ENCODE data around the gene ERVH48-1. TPM values are rescaled to one million over a fixed set of nuclear protein-coding genes. Genes with fewer than 3 reads are reported as not detected.
"Not testable (repeated sequence)": the region's sequence is repeated elsewhere in the genome, so short reads cannot be mapped to it uniquely, and the experiment has no call there.

Gene ERVH48-1
- total and polyA plus RNA-seq, 2 donors from 2014 or later, result not detected

GRCh38 chr21:42971897-42972275 lies 46.5 kb upstream of the ERVH48-1 start:
- H3K27me3 ChIP-seq (ENCODE audit: control insufficient read depth, insufficient read depth, low read length), result no peaks in the 10 kb centered on the region
- H3K36me3 ChIP-seq (ENCODE audit: control insufficient read depth in 2 of 3, insufficient read depth in 3 of 3, low read length in 3 of 3), result no peaks in the 10 kb centered on the region
- peak in 2 of 5 donors; percentile 44 to 75 for DNase-seq
- no peak overlapping the region for H3K9ac ChIP-seq (ENCODE audit: low read length in 3 of 3)
- TF ChIP-seq, protein P1, sequence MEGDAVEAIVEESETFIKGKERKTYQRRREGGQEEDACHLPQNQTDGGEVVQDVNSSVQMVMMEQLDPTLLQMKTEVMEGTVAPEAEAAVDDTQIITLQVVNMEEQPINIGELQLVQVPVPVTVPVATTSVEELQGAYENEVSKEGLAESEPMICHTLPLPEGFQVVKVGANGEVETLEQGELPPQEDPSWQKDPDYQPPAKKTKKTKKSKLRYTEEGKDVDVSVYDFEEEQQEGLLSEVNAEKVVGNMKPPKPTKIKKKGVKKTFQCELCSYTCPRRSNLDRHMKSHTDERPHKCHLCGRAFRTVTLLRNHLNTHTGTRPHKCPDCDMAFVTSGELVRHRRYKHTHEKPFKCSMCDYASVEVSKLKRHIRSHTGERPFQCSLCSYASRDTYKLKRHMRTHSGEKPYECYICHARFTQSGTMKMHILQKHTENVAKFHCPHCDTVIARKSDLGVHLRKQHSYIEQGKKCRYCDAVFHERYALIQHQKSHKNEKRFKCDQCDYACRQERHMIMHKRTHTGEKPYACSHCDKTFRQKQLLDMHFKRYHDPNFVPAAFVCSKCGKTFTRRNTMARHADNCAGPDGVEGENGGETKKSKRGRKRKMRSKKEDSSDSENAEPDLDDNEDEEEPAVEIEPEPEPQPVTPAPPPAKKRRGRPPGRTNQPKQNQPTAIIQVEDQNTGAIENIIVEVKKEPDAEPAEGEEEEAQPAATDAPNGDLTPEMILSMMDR (IDR thresholded peaks at IDR 0.05; ENCODE audit: borderline replicate concordance, extremely low read depth, insufficient read depth), result no peak
- intact Hi-C loops (cut with DNase I), result no loop called here
- peaks cover 0 to 12% (median 4%) of the 10 kb centered on the region in 3 donors for H3K4me1 ChIP-seq (ENCODE audit: control insufficient read depth in 2 of 3, insufficient read depth in 2 of 3, low read depth in 1 of 3, low read length in 3 of 3)
- H3K27ac ChIP-seq (ENCODE audit: low read depth in 2 of 2, low read length in 2 of 2), result no peak overlapping the region
- no peaks in the 10 kb centered on the region for H3K9me3 ChIP-seq (ENCODE audit: control insufficient read depth in 2 of 3, insufficient read depth in 1 of 3, low read length in 3 of 3)
- FAIRE-seq, result no peak
- H3K4me3 ChIP-seq (ENCODE audit: low read length in 3 of 3), result no peak overlapping the region

DNA sequence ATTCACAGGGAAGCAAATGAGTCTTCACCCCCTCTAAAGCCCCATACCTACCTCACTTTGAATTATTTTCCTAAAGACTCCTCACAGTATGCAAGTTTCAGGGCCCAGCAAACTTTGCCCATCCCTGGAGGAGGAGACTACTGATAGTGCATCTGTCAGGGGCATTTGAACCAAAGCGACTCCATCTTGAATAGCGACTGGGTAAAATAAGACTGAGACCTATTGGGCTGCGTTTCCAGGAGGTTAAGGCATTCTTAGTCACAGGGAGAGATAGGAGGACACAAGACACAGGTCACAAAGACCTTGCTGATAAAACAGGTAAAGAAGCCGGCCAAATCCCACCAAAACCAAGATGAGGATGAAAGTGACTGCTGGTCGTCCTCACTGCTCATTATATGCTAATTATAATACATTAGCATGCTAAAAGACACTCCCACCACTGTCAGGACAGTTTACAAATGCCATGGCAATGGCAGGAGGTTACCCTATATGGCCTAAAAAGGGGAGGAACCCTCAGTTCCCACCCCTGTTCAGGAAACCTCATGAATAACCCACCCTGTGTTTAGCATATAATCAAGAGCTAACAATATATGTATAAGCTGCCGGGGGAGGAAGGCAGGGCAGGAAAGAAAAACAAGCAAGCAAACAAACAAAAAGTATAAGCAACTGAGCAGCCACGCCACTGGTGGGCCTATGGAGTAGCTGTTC lies 45.7 kb upstream of the ERVH48-1 start:
- TF ChIP-seq, protein P1 (IDR thresholded peaks at IDR 0.05; ENCODE audit: borderline replicate concordance, extremely low read depth, insufficient read depth), result no peak
- Histone ChIP-seq H3K27me3 (ENCODE audit: control insufficient read depth, insufficient read depth, low read length) (no peaks in the 10 kb centered on the region), H3K36me3 (ENCODE audit: control insufficient read depth in 2 of 3, insufficient read depth in 3 of 3, low read length in 3 of 3) (no peaks in the 10 kb centered on the region), H3K4me1 (ENCODE audit: control insufficient read depth in 2 of 3, insufficient read depth in 2 of 3, low read depth in 1 of 3, low read length in 3 of 3) (peaks cover 0 to 12% (median 4%) of the 10 kb centered on the region in 3 donors), H3K27ac (ENCODE audit: low read depth in 2 of 2, low read length in 2 of 2) (no peak overlapping the region), H3K9me3 (ENCODE audit: control insufficient read depth in 2 of 3, insufficient read depth in 1 of 3, low read length in 3 of 3) (no peaks in the 10 kb centered on the region), H3K4me3 (ENCODE audit: low read length in 3 of 3) (no peak overlapping the region), H3K9ac (ENCODE audit: low read length in 3 of 3) (no peak overlapping the region)
- DNase-seq (peak in 1 of 5 donors; percentile 23), FAIRE-seq (no peak)
- intact Hi-C loops (cut with DNase I), result no loop called here

DNA sequence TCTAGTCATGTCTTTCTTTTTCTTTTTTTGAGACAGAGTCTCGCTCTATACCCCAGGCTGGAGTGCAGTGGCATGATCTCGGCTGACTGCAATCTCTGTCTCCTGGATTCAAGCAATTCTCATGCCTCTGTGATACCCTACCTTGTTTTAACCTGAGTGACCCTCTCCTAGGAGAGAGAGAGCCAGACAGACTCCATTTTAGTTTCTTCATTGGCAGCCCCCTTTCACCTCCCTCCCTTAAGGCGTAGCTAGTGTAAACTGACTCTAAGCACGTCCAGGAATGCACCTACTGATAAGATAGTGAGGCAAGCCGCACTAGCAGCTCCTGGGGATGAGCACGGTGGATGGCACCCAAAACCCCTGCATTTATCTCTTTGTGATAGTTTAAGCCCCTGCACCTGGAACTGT lies 43.8 kb upstream of the ERVH48-1 start:
- intact Hi-C loops (cut with DNase I), result no loop called here
- H3K9ac ChIP-seq (ENCODE audit: low read length in 3 of 3), result no peak overlapping the region
- H3K4me1 ChIP-seq (ENCODE audit: control insufficient read depth in 2 of 3, insufficient read depth in 2 of 3, low read depth in 1 of 3, low read length in 3 of 3), result peaks cover 0 to 6% (median 0%) of the 10 kb centered on the region in 3 donors
- no peaks in the 10 kb centered on the region for H3K27me3 ChIP-seq (ENCODE audit: control insufficient read depth, insufficient read depth, low read length)
- no peak overlapping the region for H3K4me3 ChIP-seq (ENCODE audit: low read length in 3 of 3)
- DNase-seq (no peak), FAIRE-seq (no peak)
- TF ChIP-seq, protein P1 (IDR thresholded peaks at IDR 0.05; ENCODE audit: borderline replicate concordance, extremely low read depth, insufficient read depth), result no peak
- H3K27ac ChIP-seq (ENCODE audit: low read depth in 2 of 2, low read length in 2 of 2), result no peak overlapping the region
- H3K36me3 ChIP-seq (ENCODE audit: control insufficient read depth in 2 of 3, insufficient read depth in 3 of 3, low read length in 3 of 3), result no peaks in the 10 kb centered on the region
- no peaks in the 10 kb centered on the region for H3K9me3 ChIP-seq (ENCODE audit: control insufficient read depth in 2 of 3, insufficient read depth in 1 of 3, low read length in 3 of 3)

GRCh38 chr21:42967616-42968015 lies 42.2 kb upstream of the ERVH48-1 start:
- H3K4me1 ChIP-seq (ENCODE audit: control insufficient read depth in 2 of 3, insufficient read depth in 2 of 3, low read depth in 1 of 3, low read length in 3 of 3); DNase-seq; intact Hi-C loops (cut with DNase I); H3K36me3 ChIP-seq (ENCODE audit: control insufficient read depth in 2 of 3, insufficient read depth in 3 of 3, low read length in 3 of 3); H3K9ac ChIP-seq (ENCODE audit: low read length in 3 of 3); H3K4me3 ChIP-seq (ENCODE audit: low read length in 3 of 3); H3K9me3 ChIP-seq (ENCODE audit: control insufficient read depth in 2 of 3, insufficient read depth in 1 of 3, low read length in 3 of 3); H3K27me3 ChIP-seq (ENCODE audit: control insufficient read depth, insufficient read depth, low read length); FAIRE-seq; H3K27ac ChIP-seq (ENCODE audit: low read depth in 2 of 2, low read length in 2 of 2): not testable (repeated sequence)
